GM19099 (cell line): ENCODE data around the gene PRDM13.

Experiments
- POLR2A ChIP-seq: IDR thresholded peaks from 3 replicates; pipeline ENCODE4 v1.6.1; 2011; ENCODE audit warnings: low read depth; ENCODE audit not compliant: insufficient read length; ENCODE audit errors: extremely low read depth

Gene PRDM13

GRCh38 chr6:99608886-99609482, 2.4 kb downstream of the PRDM13 start:
- no peak for TF ChIP-seq POLR2A

- no peak for TF ChIP-seq POLR2A
Measured at GRCh38 chr6:99609905-99610489, 3.4 kb downstream of the PRDM13 start.

GRCh38 chr6:99611148-99611547, 4.5 kb downstream of the PRDM13 start:
- TF ChIP-seq POLR2A = no peak

GRCh38 chr6:99612551-99613408, 6.1 kb downstream of the PRDM13 start:
- no peak for TF ChIP-seq POLR2A

- TF ChIP-seq POLR2A = no peak
Measured at GRCh38 chr6:99613409-99613704, 6.7 kb downstream of the PRDM13 start.

- peak; percentile 58 for TF ChIP-seq POLR2A
Measured at GRCh38 chr6:99613705-99614429, 7.2 kb downstream of the PRDM13 start.

- no peak for TF ChIP-seq POLR2A
Measured at GRCh38 chr6:99614430-99615186, 8.0 kb downstream of the PRDM13 start.

- no peak for TF ChIP-seq POLR2A
Measured at GRCh38 chr6:99617131-99617530, 10.5 kb downstream of the PRDM13 start.

GRCh38 chr6:99618649-99619408, 12.2 kb downstream of the PRDM13 start:
- no peak for TF ChIP-seq POLR2A

- TF ChIP-seq POLR2A = no peak
Measured at GRCh38 chr6:99619409-99619762, 12.8 kb downstream of the PRDM13 start.

GRCh38 chr6:99629293-99629692, 22.7 kb downstream of the PRDM13 start:
- no peak for TF ChIP-seq POLR2A

GRCh38 chr6:99637629-99638028, 31.0 kb downstream of the PRDM13 start:
- no peak for TF ChIP-seq POLR2A

- no peak for TF ChIP-seq POLR2A
Measured at GRCh38 chr6:99641270-99641669, 34.6 kb downstream of the PRDM13 start.

- TF ChIP-seq POLR2A = no peak
Measured at GRCh38 chr6:99645986-99646385, 39.4 kb downstream of the PRDM13 start.
